Activated T-cell treated with anti-CD3 and anti-CD28 coated beads, Interleukin-2, amount 50 U/mL, for 48 hours (primary cell): ENCODE results near the gene SH3BP4.
"Not testable (repeated sequence)": the region's sequence is repeated elsewhere in the genome, so short reads cannot be mapped to it uniquely, and the experiment has no call there.

ENCODE experiments used
- DNase-seq, 2 experiments: peaks; one replicate each; pipeline ENCODE4 v3.0.0-alpha.2; 2020

Gene SH3BP4

DNA sequence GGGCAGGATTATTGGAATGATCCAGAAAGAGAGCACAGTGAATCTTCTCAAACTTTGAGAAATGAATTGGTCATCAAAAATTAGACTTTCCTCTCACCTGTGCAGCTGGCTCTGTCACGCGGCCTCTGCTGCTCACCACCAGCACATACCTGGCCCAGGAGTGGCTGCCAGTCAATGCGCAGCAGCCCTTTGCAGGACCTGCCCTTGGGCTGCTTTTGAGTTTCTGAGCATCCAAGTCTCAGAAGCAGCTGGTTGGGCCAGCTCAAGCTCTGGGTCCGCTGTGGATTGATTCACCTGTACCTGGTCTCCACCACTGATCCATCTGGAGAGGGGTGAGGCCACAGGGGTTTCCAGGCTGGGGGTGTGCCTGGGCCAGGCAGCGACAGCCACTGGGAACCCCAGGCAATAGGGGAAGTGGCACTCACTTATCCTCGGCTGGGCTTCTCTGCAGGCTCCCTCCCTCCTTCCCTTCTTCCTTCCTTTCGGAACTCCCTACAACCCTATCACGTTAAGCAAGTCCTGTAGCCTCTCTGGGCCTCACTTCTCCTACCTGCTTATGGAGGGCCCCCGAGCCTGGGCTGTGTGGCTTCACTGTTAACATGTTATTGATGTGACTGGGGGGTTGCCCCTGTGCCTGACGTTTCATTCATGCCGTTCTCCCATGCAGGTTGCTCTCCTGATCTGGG lies 48.1 kb downstream of the SH3BP4 start:
- DNase-seq: no peak

GRCh38 chr2:235000426-235001236 lies 48.8 kb downstream of the SH3BP4 start:
- DNase-seq: no peak

GRCh38 chr2:235001237-235002133 lies 49.7 kb downstream of the SH3BP4 start:
- no peak for DNase-seq

- DNase-seq: no peak
These were observed 50.6 kb downstream of the SH3BP4 start for GRCh38 chr2:235002198-235003095.

- DNase-seq: no peak
These were observed 51.4 kb downstream of the SH3BP4 start for GRCh38 chr2:235003096-235003775.

DNA sequence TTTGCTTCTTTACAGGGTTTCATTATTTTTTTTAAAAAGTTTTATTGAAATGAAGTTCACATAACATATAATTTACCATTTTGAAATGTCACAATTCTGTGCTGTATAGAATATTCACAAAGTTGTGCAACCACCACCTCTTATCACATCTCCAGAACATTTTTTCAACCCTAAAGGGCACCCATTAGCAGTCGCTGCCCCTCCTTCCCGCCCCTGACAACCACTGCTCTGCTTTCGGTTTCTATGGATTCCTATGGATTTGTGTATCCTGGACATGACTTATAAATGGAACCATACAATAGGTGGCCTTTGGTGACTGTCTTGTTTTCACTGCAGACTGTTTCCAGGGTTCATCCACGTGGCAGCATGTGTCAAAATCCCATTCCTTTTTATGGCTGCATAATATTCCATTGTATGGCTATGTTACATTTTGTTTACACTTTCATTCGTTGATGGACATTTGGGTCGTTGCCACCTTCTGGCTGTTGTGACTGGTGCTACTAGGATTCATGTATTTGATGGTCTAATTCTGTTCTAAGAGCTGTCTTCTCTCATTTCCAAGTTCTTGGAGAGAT lies 52.6 kb downstream of the SH3BP4 start:
- DNase-seq: no peak

DNA sequence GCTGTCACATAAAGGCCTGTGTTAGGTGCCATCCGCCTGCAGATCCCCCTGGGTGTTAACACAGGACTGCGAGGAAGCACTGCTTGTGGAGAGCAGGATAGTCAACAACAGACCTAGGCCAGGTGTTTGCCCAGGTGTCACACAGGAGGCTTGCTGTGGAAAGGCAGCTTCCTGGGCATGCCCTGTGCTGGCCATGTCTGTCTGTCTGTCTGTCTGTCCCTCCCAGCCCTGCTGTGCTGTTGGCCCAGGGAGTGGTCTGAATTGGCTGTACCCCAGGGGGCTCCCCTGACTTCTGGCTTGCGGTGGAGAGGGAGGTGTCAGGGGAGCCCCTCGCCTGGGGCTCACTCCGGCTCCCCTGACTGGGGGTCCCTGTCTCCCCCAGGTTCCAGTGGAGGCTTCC lies 53.2 kb downstream of the SH3BP4 start:
- no peak for DNase-seq

DNA sequence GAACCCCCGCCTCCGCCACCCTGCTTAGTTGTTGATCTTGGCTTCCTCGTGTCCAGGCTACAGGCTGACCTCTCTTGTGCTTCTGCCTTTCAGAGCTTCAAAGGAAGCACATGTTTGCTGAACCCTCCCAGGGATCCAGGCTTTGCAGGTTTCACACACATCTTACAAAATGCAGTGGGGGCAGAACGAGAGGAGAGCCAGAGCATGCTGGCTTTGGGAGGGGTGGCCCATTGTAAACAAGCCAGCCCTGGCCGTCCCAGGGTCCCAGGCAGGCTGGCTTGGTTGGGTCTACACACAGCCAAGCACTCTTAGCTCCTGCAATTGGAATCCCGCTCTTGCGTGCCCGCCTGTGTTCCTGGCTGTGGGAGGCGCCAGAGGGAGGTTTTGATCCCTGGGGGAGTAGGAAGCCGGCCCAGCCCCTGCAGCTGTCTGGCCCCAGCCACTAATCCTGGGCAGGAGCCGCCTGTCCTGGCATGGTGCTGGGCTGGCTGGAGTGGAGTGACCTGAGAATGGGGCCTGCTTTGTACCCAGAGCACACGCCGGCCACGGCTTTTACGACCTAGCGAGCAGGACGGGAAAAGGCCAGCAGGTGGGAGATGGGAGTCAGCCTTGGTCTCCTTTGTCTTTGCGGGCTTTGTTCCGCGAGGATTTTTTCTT lies 53.9 kb downstream of the SH3BP4 start:
- DNase-seq: no peak

DNA sequence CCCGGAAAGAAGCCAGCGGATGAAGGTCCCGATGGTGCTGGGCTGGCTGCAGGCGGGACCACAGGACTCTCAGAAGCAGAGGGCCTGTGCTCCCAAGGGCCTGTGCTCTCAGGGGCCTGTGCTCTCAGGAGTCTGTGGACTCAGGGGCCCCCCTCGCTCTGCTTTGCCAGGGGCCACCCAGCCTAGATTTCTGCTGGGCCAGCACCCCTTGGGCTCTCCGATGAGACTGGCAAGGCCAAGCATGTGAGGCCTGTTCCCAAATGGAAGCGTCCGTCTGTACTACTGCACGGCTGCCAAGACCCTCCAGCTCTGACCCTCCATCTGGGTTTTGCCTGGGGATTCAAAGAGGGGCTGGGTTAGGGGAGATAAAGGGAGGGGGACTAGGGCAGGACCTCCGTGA lies 54.6 kb downstream of the SH3BP4 start:
- no peak for DNase-seq

GRCh38 chr2:235006986-235007385 lies 55.2 kb downstream of the SH3BP4 start:
- DNase-seq: no peak

- DNase-seq: no peak
These were observed 56.0 kb downstream of the SH3BP4 start for GRCh38 chr2:235007664-235008457.

DNA sequence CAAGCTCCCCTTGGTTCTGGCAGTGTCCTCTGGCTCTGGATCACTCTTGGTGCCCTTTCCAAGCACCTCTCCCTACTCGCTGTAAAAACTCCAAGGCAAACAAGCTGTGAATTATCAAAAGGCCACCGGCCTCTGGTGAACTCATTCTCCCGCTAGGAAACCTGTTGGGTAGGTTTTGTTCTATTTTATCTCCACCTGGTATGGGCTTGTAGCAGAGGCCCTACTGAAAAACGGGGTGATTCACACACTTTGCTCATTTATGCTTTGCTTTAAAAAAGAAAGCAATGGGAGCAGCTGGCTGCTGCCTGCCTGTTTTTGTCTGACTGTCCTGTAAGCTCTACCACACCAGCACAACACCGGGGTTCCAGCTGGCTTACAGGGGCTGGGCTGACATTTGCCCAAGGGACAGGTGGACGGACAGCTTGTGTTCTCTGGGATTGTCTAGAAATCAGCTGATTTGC lies 56.8 kb downstream of the SH3BP4 start:
- no peak for DNase-seq

GRCh38 chr2:235009081-235009480 lies 57.3 kb downstream of the SH3BP4 start:
- DNase-seq: no peak

DNA sequence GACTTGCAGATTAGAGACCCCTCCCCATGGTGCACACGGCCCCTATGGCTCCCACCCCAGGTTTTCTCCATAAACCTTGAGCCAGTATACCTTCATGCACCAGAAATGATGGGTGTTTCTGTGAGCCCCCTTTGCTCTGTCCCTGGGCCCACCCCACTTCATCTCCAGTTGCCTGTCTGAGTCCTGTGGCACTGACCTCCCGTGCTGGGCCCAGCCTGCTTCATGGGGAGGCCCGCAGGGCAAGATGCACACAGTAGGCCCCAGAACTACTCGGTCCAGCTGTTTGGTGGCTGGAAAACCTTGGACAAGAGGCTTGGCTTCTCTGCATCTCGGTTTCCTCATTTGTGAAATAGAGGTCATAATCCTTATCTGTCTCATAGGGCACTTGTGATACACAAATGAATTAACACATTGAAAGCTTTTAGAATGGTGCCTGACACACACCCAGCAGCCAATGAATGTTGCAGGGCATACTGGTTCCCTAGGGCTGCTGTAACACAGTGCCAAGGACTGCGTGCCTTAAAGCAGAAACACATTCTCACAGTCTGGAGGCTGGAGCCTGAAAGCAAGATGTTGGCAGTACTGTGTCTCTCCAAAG lies 58.4 kb downstream of the SH3BP4 start:
- no peak for DNase-seq

DNA sequence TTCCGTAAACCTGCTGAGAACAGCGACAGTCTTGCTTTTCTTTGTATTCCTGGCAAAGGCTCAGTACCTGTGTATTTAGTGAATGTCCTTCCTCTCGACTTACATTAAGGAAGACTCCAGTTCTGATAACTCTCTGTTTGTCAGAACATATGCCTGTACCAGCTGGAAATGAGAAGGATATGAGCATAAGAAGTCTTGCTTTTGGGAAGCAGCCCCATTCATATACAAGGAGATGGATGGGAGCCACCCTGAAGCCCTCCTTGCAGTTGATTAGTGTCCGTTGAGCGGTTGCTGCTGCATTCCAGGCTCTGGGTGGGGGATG lies 59.8 kb downstream of the SH3BP4 start:
- no peak for DNase-seq

GRCh38 chr2:235011929-235012631 lies 60.3 kb downstream of the SH3BP4 start:
- no peak for DNase-seq

DNA sequence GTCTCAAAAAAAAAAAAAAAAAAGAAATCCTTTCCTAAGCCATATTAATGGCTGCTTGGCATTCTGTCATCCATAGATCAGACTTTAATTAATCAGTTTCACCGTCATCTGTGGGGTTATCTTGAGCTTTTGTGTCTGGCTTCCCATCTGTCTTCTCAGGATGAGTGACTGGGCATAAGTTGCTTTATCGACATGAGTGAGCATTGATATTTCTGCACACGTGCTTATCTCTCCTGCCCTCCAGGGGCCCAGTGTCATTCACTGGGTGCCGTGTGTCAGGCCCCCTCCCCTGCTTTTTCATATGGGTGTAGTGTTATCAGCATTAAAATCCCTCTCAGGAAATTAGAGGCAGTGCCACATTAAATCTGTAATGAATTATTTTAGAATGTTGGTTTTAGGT lies 65.6 kb downstream of the SH3BP4 start:
- no peak for DNase-seq

DNA sequence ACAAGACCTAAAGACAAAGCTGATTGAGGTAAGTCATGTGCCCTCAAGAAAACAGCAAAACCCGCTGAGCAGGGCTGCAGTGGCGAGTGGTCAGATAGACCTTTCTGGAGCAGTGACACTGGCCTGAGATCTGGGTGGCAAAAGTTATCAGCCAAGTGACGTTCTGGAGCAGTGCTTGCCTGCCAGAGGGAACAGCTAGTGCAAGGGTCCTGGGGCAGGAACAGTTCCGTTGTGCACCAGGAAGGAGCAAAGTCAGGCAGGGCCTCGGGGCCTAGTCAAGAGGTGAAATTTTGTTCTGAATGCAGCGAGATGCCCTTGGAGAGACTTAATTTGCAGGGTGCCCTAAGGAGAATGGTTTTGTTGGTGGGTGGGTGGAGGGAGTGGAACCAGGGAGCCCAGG lies 67.0 kb downstream of the SH3BP4 start:
- DNase-seq: no peak

DNA sequence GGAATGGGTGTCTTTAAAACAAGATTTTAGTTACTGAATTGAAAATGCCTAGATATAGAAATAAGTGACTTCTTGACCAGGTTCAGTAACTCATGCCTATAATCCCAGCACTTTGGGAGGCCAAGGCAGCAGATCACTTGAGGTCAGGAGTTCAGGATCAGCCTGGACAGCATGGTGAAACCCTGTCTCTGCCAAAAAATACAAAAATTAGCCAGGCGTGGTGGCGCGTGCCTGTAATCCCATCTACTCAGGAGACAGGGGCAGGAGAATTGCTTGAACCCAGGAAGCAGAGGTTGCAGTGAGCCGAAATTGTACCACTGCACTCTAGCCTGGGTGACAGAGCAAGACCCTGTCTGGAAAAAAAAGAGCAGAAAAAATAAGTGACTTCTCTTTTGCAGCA lies 68.3 kb downstream of the SH3BP4 start:
- not testable (repeated sequence) for DNase-seq
